CD4-positive, alpha-beta T cell treated with Interleukin-6 for 4 hours (primary cell): ENCODE measurements around the gene SOCS2.
"Not testable (repeated sequence)": the region's sequence is repeated elsewhere in the genome, so short reads cannot be mapped to it uniquely, and the experiment has no call there.

Source experiments
- DNase-seq: peaks from one replicate; pipeline ENCODE4 v3.0.0-alpha.2; 2020; ENCODE audit warnings: mixed read lengths

The SOCS2 gene

GRCh38 chr12:93595351-93595750, 22.9 kb downstream of the SOCS2 start:
- DNase-seq: no peak

- no peak for DNase-seq
Measured at GRCh38 chr12:93597608-93598007, 25.1 kb downstream of the SOCS2 start.

GRCh38 chr12:93599192-93599591, 26.7 kb downstream of the SOCS2 start:
- DNase-seq: no peak

GRCh38 chr12:93601591-93601990, 29.1 kb downstream of the SOCS2 start:
- DNase-seq: no peak

- DNase-seq: no peak
Measured at GRCh38 chr12:93602897-93603668, 30.6 kb downstream of the SOCS2 start.

- DNase-seq: no peak
Measured at GRCh38 chr12:93603762-93604161, 31.3 kb downstream of the SOCS2 start.

- DNase-seq: no peak
Measured at GRCh38 chr12:93608313-93608712, 35.8 kb downstream of the SOCS2 start.

GRCh38 chr12:93609281-93610192, 37.1 kb downstream of the SOCS2 start:
- DNase-seq: no peak

- no peak for DNase-seq
Measured at GRCh38 chr12:93612776-93613175, 40.3 kb downstream of the SOCS2 start.

GRCh38 chr12:93614917-93615596, 42.6 kb downstream of the SOCS2 start:
- no peak for DNase-seq

GRCh38 chr12:93616584-93617101, 44.2 kb downstream of the SOCS2 start:
- DNase-seq: no peak

GRCh38 chr12:93618891-93619410, 46.5 kb downstream of the SOCS2 start:
- DNase-seq: no peak

- no peak for DNase-seq
Measured at GRCh38 chr12:93621986-93622385, 49.5 kb downstream of the SOCS2 start.

- no peak for DNase-seq
Measured at GRCh38 chr12:93622485-93622884, 50.0 kb downstream of the SOCS2 start.

- no peak for DNase-seq
Measured at GRCh38 chr12:93624595-93625294, 52.3 kb downstream of the SOCS2 start.

- DNase-seq: not testable (repeated sequence)
Measured at GRCh38 chr12:93625295-93625645, 52.8 kb downstream of the SOCS2 start.

- no peak for DNase-seq
Measured at GRCh38 chr12:93626160-93626559, 53.7 kb downstream of the SOCS2 start.
